Measurements from ENCODE around the gene FHL3.

DNA sequence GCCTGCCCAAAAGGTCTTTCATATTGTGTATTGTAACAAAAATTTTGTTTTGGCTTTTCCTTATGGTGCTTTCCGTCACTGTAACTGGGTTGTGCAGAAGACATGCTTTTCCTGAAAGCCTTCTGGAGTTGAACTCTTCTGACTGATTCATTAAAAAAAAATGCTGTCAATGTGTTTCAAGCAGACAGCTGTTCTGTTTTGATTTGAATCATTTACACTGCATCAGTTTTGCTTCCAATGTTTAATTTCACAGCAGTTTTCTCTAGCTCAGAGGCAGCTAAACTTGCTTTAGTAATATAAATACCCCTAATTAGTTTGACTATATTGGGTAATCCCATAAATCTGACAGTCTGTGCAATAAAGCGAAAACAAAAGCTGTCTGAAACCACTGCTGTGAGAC is 15.1 kb upstream of the FHL3 start:
- TF ChIP-seq, protein P1, sequence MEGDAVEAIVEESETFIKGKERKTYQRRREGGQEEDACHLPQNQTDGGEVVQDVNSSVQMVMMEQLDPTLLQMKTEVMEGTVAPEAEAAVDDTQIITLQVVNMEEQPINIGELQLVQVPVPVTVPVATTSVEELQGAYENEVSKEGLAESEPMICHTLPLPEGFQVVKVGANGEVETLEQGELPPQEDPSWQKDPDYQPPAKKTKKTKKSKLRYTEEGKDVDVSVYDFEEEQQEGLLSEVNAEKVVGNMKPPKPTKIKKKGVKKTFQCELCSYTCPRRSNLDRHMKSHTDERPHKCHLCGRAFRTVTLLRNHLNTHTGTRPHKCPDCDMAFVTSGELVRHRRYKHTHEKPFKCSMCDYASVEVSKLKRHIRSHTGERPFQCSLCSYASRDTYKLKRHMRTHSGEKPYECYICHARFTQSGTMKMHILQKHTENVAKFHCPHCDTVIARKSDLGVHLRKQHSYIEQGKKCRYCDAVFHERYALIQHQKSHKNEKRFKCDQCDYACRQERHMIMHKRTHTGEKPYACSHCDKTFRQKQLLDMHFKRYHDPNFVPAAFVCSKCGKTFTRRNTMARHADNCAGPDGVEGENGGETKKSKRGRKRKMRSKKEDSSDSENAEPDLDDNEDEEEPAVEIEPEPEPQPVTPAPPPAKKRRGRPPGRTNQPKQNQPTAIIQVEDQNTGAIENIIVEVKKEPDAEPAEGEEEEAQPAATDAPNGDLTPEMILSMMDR (IDR thresholded peaks at IDR 0.05) = no peak
- no peak for TF ChIP-seq POLR2A (IDR thresholded peaks at IDR 0.05)
